Stomach (tissue), 4 donors: Measurements from ENCODE around the gene HHLA2.

Experiments used
- POLR2A ChIP-seq, 4 donors: fragments of 450-650 bp; IDR thresholded peaks; one replicate each; pipeline ENCODE4 v1.6.1; 2016; ENCODE audit warnings: antibody characterized with exemption in 4 of 4, control low read depth in 2 of 4, mild to moderate bottlenecking in 1 of 4, moderate library complexity in 1 of 4
- POLR2AphosphoS5 ChIP-seq, 3 donors: sonication (generic); formaldehyde crosslinking; IDR thresholded peaks; one replicate each; pipeline ENCODE4 v1.6.1; 2016; ENCODE audit warnings: antibody characterized with exemption in 3 of 3
- TF ChIP-seq, protein P1 (sequence below), 7 experiments: fragments of 450-650 bp in 4 of 7; fragments of 200-600 bp in 3 of 7; sonication (generic) in 3 of 7; IDR thresholded peaks; one replicate each; pipeline ENCODE4 v1.5.1; 2016 to 2019; ENCODE audit warnings: antibody characterized with exemption in 7 of 7, control low read depth in 2 of 7, mild to moderate bottlenecking in 1 of 7

DNA sequence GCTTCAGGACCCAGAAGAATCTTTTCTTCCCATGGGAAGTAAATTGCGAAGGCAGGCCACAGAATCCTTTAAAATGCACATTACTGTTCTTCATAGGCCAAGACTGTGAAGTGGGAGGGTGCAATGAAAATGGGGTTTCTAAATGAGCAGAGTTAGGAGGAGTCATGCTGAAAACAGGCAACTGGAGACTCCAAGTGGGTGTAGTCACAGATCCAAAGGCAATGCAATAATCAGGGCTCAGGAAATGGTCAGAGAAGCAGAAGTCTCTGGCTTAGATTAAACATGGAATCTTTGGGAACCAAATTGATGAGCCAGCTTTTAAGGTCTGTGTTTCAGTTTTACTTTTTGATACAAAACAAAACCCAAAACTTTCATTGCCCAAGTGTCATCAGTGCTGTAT lies 37.6 kb downstream of the HHLA2 start:
- TF ChIP-seq, protein P1, sequence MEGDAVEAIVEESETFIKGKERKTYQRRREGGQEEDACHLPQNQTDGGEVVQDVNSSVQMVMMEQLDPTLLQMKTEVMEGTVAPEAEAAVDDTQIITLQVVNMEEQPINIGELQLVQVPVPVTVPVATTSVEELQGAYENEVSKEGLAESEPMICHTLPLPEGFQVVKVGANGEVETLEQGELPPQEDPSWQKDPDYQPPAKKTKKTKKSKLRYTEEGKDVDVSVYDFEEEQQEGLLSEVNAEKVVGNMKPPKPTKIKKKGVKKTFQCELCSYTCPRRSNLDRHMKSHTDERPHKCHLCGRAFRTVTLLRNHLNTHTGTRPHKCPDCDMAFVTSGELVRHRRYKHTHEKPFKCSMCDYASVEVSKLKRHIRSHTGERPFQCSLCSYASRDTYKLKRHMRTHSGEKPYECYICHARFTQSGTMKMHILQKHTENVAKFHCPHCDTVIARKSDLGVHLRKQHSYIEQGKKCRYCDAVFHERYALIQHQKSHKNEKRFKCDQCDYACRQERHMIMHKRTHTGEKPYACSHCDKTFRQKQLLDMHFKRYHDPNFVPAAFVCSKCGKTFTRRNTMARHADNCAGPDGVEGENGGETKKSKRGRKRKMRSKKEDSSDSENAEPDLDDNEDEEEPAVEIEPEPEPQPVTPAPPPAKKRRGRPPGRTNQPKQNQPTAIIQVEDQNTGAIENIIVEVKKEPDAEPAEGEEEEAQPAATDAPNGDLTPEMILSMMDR (IDR thresholded peaks at IDR 0.05), result no peak
- TF ChIP-seq POLR2AphosphoS5 (IDR thresholded peaks at IDR 0.05) (no peak), POLR2A (IDR thresholded peaks at IDR 0.05) (no peak)
